Esophagus (tissue), 2 donors: ENCODE results near the gene PHACTR1. TPM values are rescaled to one million over a fixed set of nuclear protein-coding genes. Genes with fewer than 3 reads are reported as not detected.

Experiments
- H3K27ac ChIP-seq, 2 donors: one replicate each; pipeline ENCODE4 v1.5.1; 2013; ENCODE audit warnings: low read depth in 2 of 2, mild to moderate bottlenecking in 2 of 2, inconsistent platforms in 1 of 2, low read length in 1 of 2, moderate library complexity in 1 of 2
- H3K27me3 ChIP-seq, 2 donors: one replicate each; pipeline ENCODE4 v1.6.1; 2013; ENCODE audit warnings: low read length in 2 of 2, control low read depth in 1 of 2, mild to moderate bottlenecking in 1 of 2; ENCODE audit not compliant: insufficient read depth in 2 of 2, control insufficient read depth in 1 of 2
- H3K36me3 ChIP-seq, 2 donors: one replicate each; pipeline ENCODE4 v1.6.1; 2013; ENCODE audit warnings: low read length in 1 of 2; ENCODE audit not compliant: control insufficient read depth in 2 of 2, insufficient read depth in 2 of 2
- H3K4me1 ChIP-seq, 2 donors: one replicate each; pipeline ENCODE4 v1.6.1; 2013; ENCODE audit warnings: low read length in 1 of 2; ENCODE audit not compliant: control insufficient read depth in 2 of 2, insufficient read depth in 2 of 2
- H3K4me3 ChIP-seq, 2 donors: one replicate each; pipeline ENCODE4 v1.5.1; 2013; ENCODE audit warnings: low read length in 2 of 2, mild to moderate bottlenecking in 2 of 2, low read depth in 1 of 2, moderate library complexity in 1 of 2
- H3K9me3 ChIP-seq, 2 donors: one replicate each; pipeline ENCODE4 v1.6.1; 2013; ENCODE audit warnings: mild to moderate bottlenecking in 2 of 2, low read depth in 1 of 2, low read length in 1 of 2, moderate library complexity in 1 of 2; ENCODE audit not compliant: control insufficient read depth in 2 of 2, insufficient read depth in 1 of 2
- WGBS, 2 donors: extraction: QIAGEN DNeasy Blood & Tissue Kit; methylation state at CpG; one replicate each; pipeline ENCODE4 v1.1.7; 2013; 5-methylcytosine and 5-hydroxymethylcytosine counted together
- polyA plus RNA-seq, 2 donors: library from polyadenylated mRNA; stranded (reverse); fragments of 200-250 nt; gene quantifications; one replicate each; pipeline ENCODE4 v1.2.3, GENCODE V29; 2013
- donor health status: healthy with polysubstance abuse.
- donor health status: Bipolar disorder and iron deficiency.

Gene PHACTR1
- polyA plus RNA-seq, 2 donors: 0.41 to 0.55 TPM

DNA sequence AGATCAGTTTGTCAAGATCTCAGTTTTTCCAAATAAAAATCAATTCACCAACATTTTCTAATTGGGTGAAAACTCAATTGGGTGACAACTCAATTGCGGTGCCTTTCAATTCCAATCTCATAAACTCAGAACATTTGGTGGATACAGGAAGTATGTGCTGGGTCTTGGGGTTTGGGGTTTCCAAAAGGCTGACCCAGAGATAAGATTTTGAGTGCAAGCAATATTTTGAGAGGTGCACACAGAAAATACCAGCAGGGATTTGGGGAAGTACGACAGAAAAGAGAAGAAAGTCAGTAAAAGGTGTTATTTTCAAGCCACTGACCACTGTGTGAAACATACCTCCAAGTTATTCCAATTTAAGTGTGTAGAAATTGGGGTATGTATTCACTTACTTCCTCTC lies 258.0 kb downstream of the PHACTR1 start:
- no peaks in the 10 kb centered on the region for H3K9me3 ChIP-seq
- H3K4me1 ChIP-seq: no peaks in the 10 kb centered on the region
- 72 to 81% methylated on average over 2 of the region's 2 CpGs for WGBS, 2 donors
- H3K36me3 ChIP-seq: no peaks in the 10 kb centered on the region
- no peak overlapping the region for H3K4me3 ChIP-seq
- H3K27me3 ChIP-seq: peaks cover 0 to 2% of the 10 kb centered on the region in 2 donors
- H3K27ac ChIP-seq: no peak overlapping the region

- Histone ChIP-seq H3K27ac (no peak overlapping the region), H3K4me3 (no peak overlapping the region), H3K27me3 (peaks cover 0 to 2% of the 10 kb centered on the region in 2 donors), H3K36me3 (no peaks in the 10 kb centered on the region), H3K4me1 (no peaks in the 10 kb centered on the region), H3K9me3 (no peaks in the 10 kb centered on the region)
- 87 to 88% methylated on average over 5 of the region's 5 CpGs for WGBS, 2 donors
Measured at GRCh38 chr6:12976366-12976765, 259.8 kb downstream of the PHACTR1 start.

DNA sequence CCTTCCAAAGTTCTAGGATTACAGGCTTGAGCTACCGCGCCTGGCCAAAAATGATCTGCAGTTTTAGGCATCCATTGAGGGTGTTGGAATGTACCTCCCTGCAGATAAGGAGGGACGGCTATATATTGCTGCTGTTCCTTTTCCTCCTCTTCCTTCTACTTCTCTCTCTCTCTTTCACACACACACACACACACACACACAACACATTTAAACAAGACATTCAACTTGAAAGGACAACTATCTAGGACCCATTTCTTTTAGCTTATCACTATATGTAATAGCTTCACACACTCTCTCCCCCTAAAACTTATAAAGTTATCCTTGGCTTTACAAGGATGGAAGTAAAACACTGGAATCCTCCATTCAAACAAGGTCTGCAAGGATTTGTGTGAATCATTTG lies 260.6 kb downstream of the PHACTR1 start:
- Histone ChIP-seq H3K27ac (no peak overlapping the region), H3K4me1 (no peaks in the 10 kb centered on the region), H3K27me3 (peaks cover 0 to 2% of the 10 kb centered on the region in 2 donors), H3K4me3 (no peak overlapping the region), H3K36me3 (no peaks in the 10 kb centered on the region), H3K9me3 (no peaks in the 10 kb centered on the region)
- 94 to 97% methylated on average over 3 of the region's 3 CpGs for WGBS, 2 donors

DNA sequence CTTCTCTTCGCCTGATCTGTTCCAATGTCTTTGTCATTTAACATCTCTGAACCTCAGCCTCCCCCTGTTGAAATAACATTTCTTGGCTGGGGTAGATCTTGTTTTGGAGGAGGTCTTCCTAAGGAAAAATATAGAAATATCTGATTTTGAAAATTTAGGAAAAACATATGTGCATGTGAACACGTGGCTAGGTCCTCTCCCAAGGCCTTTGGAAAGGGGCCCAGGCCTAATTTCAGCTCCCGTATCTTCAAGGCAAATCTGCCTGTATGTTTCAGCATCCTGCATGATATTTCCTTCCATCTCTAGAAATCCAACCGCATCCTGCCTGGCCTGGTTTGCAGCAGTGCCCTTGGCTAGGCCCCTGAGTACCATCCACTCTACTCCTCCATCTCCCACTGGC lies 261.2 kb downstream of the PHACTR1 start:
- Histone ChIP-seq H3K27me3 (peaks cover 0 to 2% of the 10 kb centered on the region in 2 donors), H3K4me1 (no peaks in the 10 kb centered on the region), H3K36me3 (no peaks in the 10 kb centered on the region), H3K27ac (no peak overlapping the region), H3K9me3 (no peaks in the 10 kb centered on the region), H3K4me3 (no peak overlapping the region)
- WGBS, 2 donors: 78 to 86% methylated on average over 4 of the region's 4 CpGs

GRCh38 chr6:12980741-12981140 lies 264.2 kb downstream of the PHACTR1 start:
- H3K36me3 ChIP-seq: no peaks in the 10 kb centered on the region
- 89 to 90% methylated on average over 4 of the region's 4 CpGs for WGBS, 2 donors
- no peak overlapping the region for H3K4me3 ChIP-seq
- no peak overlapping the region for H3K27ac ChIP-seq
- H3K9me3 ChIP-seq: no peaks in the 10 kb centered on the region
- peaks cover 0 to 2% of the 10 kb centered on the region in 2 donors for H3K27me3 ChIP-seq
- H3K4me1 ChIP-seq: no peaks in the 10 kb centered on the region

GRCh38 chr6:12984776-12985175 lies 268.2 kb downstream of the PHACTR1 start:
- Histone ChIP-seq H3K27ac (no peak overlapping the region), H3K4me3 (no peak overlapping the region), H3K9me3 (no peaks in the 10 kb centered on the region), H3K4me1 (no peaks in the 10 kb centered on the region), H3K36me3 (peaks cover 0 to 2% of the 10 kb centered on the region in 2 donors), H3K27me3 (no peaks in the 10 kb centered on the region)
- 73 to 79% methylated on average over 2 of the region's 2 CpGs for WGBS, 2 donors

- H3K27ac ChIP-seq: no peak overlapping the region
- H3K27me3 ChIP-seq: no peaks in the 10 kb centered on the region
- no peaks in the 10 kb centered on the region for H3K4me1 ChIP-seq
- H3K36me3 ChIP-seq: peaks cover 0 to 2% of the 10 kb centered on the region in 2 donors
- no peak overlapping the region for H3K4me3 ChIP-seq
- no peaks in the 10 kb centered on the region for H3K9me3 ChIP-seq
Measured at GRCh38 chr6:12987783-12988182, 271.2 kb downstream of the PHACTR1 start.

- Histone ChIP-seq H3K27ac (no peak overlapping the region), H3K4me3 (no peak overlapping the region), H3K9me3 (no peaks in the 10 kb centered on the region), H3K27me3 (no peaks in the 10 kb centered on the region), H3K4me1 (no peaks in the 10 kb centered on the region), H3K36me3 (peaks cover 0 to 2% of the 10 kb centered on the region in 2 donors)
- 93 to 95% methylated on average over 7 of the region's 7 CpGs for WGBS, 2 donors
Measured at GRCh38 chr6:12990162-12990561, 273.6 kb downstream of the PHACTR1 start.

GRCh38 chr6:12991435-12991834 lies 274.9 kb downstream of the PHACTR1 start:
- H3K4me1 ChIP-seq: no peaks in the 10 kb centered on the region
- no peak overlapping the region for H3K27ac ChIP-seq
- no peak overlapping the region for H3K4me3 ChIP-seq
- no peaks in the 10 kb centered on the region for H3K9me3 ChIP-seq
- peaks cover 0 to 2% of the 10 kb centered on the region in 2 donors for H3K36me3 ChIP-seq
- 89 to 94% methylated on average over 3 of the region's 3 CpGs for WGBS, 2 donors
- no peaks in the 10 kb centered on the region for H3K27me3 ChIP-seq

GRCh38 chr6:12992770-12993169 lies 276.2 kb downstream of the PHACTR1 start:
- Histone ChIP-seq H3K9me3 (no peaks in the 10 kb centered on the region), H3K4me1 (no peaks in the 10 kb centered on the region), H3K27ac (no peak overlapping the region), H3K4me3 (no peak overlapping the region), H3K27me3 (no peaks in the 10 kb centered on the region), H3K36me3 (no peaks in the 10 kb centered on the region)
- 75 to 81% methylated on average over 7 of the region's 7 CpGs for WGBS, 2 donors
